ENCODE data around the gene FGF14.

- TF ChIP-seq CTCF (IDR thresholded peaks at IDR 0.05; ENCODE audit: low read depth, low read length, poor library complexity, severe bottlenecking) (no peak), EZH2phosphoT487 (IDR thresholded peaks at IDR 0.05; ENCODE audit: borderline replicate concordance, low read length) (no peak)
Observed at GRCh38 chr13:101747039-101747438, 654.8 kb downstream of the FGF14 start.

Measured in DOHH2 (cell line).